Measurements from ENCODE around the gene LSM14B.
"Not testable (repeated sequence)": the region's sequence is repeated elsewhere in the genome, so short reads cannot be mapped to it uniquely, and the experiment has no call there.

LSM14B gene

DNA sequence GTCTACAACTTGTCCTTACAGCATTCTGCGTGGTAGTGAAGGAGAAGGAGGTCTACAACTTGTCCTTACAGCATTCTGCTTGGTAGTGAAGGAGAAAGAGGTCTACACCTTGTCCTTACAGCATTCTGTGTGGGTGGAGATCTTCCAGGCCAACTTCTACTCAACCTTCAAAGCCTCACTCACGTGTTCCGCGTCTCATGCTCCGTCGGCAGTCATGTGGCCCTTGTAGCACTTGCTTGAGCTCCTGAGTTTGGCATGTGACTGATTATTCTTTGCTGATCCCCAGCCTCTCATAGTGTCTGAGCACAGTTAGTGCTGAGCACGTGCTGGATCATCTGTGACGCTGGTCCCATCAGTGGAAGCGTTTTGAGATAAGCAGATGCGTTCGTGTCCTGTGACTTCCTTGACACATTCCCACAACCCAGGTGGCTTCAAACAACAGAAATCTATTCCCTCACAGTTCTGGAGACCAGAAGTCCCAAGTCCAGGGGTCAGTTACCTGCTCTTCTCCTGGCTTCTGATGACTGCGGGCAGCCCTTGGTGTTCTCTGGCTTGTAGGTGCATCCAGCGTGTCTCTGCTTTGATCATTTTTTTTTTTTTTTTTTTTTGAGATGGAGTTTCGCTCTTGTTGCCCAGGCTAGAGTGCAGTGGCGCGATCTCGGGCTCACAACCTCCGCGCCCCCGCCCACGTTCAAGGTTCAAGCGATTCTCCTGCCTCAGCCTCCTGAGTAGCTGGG is 23.9 kb downstream of the LSM14B start:
- DNase-seq (ENCODE audit: low read depth, low spot score): no peak

DNA sequence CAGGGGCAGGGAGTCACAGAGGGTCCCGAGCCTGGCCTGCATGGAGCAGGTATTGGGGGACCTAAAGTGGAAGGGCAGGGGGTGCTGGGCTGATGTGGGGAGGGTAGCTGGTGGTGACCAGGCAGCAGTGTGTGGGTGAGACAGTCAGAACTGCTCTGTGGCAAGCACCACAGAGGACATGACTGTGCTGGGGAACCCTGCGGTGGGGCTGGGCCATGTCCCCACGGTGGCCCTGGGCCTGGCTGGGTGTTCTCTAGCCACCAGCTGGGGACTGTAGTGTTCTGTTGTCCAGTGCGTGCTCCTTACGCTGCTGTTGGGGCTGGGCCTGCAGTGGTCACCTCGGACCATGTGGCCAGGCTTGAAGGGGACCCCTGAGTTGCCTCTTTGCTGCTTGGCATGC is 24.9 kb downstream of the LSM14B start:
- no peak for DNase-seq (ENCODE audit: low read depth, low spot score)

GRCh38 chr20:62147528-62147927 is 25.3 kb downstream of the LSM14B start:
- DNase-seq (ENCODE audit: low read depth, low spot score): no peak

GRCh38 chr20:62148383-62148782 is 26.1 kb downstream of the LSM14B start:
- not testable (repeated sequence) for DNase-seq (ENCODE audit: low read depth, low spot score)

DNA sequence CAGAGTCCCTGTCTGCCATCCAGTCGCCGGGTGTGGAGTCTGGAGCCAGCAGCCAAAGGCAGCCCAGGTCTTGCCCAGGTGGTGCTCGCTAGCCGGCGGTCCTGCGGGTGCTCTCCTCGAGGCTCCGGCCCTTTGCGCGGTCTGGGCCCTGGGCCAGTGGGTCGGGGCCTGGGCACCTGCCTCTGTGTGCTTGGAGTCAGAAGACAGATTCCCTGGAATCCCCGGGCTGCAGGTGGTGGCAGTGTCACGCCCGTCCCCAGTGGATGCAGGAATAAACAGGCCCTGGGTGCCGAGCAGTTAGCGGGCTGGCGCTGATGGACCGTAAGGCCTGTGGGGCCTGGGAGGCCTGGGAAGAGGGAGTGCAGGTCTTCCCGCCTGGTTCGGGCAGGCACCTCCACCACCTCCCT is 26.6 kb downstream of the LSM14B start:
- no peak for DNase-seq (ENCODE audit: low read depth, low spot score)

GRCh38 chr20:62149532-62150309 is 27.4 kb downstream of the LSM14B start:
- no peak for DNase-seq (ENCODE audit: low read depth, low spot score)

DNA sequence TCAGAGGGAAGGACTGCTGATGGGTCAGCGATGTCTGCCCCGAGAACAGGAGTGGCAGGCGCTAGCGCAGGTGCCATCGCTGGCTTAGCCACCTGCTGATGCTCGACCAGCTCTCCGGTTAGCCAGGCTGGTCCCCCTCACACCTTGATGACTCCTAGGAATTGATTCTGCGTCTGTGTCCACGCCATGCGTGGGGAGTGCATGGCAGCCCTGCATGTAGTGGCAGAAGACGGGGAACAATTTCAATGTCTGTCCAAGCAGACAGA is 28.0 kb downstream of the LSM14B start:
- DNase-seq (ENCODE audit: low read depth, low spot score): no peak

GRCh38 chr20:62151225-62151624 is 28.9 kb downstream of the LSM14B start:
- DNase-seq (ENCODE audit: low read depth, low spot score): no peak

DNA sequence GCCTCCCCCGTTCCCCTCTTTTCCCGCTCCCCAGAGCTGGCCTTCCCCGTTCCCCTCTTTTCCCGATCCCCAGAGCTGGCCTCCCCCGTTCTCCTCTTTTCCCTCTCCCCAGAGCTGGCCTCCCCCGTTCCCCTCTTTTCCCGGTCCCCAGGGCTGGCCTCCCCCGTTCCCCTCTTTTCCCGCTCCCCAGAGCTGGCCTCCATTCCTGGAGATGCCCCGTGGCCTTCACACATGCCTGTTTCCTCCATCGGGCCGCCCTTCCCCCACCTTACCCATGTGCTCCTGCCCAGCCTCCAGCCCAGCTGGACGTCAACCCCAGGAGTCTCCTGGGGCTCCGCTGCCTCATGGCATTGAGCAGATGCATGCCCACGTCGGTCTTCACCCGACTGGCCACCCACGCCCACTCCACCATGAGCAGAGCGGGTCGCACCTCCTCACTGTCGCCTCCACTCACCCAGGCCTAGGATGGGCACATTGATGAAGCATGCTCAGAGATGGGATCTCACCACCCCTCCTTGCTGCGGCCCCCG is 29.6 kb downstream of the LSM14B start:
- DNase-seq (ENCODE audit: low read depth, low spot score): no peak

DNA sequence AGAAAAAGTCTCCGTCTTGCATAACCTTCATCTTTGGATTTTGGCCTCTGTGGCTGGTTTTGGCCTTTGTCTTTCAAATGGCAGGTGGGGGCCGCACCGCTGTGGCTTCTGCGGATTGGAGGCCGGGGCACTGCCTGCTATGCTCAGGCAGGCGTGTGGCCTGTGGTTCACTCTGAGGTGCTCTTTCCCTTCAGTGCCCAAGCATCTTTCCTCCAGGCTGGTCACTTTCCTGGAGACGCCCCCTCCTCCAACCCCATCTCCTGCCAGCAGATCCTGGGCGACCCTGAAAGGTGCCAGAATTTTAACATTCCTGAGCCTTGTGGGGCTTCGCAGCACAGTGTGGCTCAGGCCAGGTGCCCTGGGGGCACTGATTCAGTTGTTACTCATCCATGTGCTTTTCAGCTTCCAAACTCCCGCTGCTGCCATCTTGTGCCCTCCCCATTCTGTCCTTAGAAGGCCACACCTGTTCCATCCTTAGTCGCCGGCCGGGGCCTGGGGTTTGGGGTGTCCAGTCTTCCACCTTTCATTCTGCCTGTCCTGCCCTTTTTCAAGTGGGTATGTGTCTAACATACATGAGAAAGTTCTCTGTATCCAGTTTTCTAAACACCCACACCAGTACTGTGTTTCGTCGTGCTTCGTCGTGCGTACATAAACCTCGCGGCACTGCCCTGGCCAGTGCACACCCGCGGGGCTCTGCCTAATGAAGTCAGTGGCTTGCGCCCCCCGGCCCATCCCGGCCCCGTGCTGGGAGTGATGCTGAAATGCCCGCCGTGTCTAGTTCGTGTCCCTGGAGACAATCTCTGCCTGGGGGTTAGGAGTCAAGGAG is 33.4 kb downstream of the LSM14B start:
- no peak for DNase-seq (ENCODE audit: low read depth, low spot score)

DNA sequence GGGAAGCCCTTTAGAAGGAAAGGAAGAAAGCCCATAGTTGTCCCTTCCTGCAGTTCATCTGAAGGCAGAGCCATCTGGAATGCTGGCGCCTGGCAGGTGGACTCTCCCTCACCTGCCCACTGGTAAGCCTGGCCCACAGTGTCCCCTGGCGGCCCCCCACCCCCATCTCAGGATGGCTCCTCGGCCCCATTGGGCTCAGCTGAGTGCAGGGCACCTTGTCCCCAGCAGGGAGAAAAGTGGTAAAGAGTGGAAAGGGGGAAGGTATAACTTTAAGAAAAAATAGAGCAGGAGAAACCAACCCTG is 33.9 kb downstream of the LSM14B start:
- no peak for DNase-seq (ENCODE audit: low read depth, low spot score)

DNA sequence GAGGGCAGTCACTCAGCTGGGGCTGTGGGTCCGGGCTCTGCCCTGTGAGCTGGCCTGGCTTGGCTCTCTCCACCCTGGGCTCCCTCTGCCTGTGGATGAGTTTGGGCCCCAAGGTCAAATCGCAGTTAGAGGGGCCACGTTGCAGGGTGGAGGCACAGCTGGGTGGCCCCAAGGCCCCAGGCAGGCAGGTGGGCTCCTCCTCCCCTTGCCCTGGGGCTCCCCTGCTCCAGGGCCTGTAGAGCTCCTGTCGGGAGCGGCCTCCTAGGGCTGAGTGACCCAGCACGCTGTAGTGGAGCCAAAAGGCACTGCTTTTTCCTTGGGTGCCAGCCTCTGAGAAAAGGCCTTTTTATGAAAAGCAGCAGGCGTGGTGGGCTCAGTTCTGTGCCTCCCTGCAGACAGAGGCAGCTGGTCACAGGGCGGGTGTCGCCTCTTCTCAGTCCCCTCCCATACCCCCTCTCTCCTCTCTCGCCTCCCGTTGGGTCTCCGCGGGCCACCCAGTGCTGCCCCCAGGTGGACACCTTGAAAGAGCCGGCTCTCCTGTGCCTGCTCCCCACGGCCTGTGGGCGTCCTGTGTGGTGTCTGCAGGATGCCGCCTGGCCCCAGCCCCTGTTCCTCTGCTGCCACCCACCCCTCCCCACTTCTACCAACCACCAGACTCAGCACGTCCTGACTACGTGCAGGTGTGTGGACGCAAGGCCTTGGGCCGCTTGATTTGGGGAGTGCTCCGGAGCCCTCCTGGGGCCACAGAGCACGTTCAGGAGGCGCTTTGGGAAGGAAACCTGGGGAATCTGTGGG is 34.5 kb downstream of the LSM14B start:
- DNase-seq (ENCODE audit: low read depth, low spot score): peak; percentile 48

GRCh38 chr20:62157387-62158087 is 35.3 kb downstream of the LSM14B start:
- no peak for DNase-seq (ENCODE audit: low read depth, low spot score)

- DNase-seq (ENCODE audit: low read depth, low spot score): no peak
Observed at GRCh38 chr20:62158088-62158400, 35.8 kb downstream of the LSM14B start.

DNA sequence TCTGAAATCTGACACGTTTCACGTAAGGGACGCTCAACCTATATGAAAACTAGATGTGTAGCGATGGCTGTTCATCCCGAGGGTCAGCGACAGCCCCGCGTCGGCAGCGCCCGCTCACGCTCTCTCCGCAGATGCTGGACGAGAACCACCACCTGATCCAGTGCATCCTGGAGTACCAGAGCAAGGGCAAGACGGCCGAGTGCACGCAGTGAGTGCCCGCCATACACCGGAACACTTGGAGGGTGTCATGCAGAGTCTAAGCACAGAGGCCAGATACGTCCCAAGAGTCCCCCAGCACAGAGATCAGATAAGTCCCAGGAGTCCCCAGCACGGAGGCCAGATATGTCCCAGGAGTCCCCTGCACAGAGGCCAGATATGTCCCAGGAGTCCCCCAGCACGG is 36.3 kb downstream of the LSM14B start:
- no peak for DNase-seq (ENCODE audit: low read depth, low spot score)

GRCh38 chr20:62159052-62159451 is 36.8 kb downstream of the LSM14B start:
- DNase-seq (ENCODE audit: low read depth, low spot score): no peak

- DNase-seq (ENCODE audit: low read depth, low spot score): no peak
Observed at GRCh38 chr20:62159839-62160238, 37.6 kb downstream of the LSM14B start.

DNA sequence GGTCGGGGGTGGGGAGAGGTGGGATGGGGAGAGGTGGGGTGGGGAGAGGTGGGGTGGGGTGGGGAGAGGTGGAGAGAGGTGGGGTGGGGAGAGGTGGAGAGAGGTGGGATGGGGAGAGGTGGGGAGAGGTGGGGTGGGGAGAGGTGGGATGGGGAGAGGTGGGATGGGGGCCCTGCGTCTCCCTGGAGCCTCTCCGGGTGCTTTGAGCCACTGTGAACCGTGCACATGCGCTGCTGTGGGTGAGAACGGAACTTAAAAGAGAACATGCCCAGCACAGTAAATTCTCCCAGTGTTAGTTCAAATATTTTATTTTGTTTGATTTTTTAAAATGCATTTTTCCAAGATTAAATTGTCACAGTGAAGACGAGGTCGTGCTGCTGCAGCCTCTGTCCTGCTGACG is 38.0 kb downstream of the LSM14B start:
- no peak for DNase-seq (ENCODE audit: low read depth, low spot score)

- DNase-seq (ENCODE audit: low read depth, low spot score): no peak
Observed at GRCh38 chr20:62160876-62161275, 38.6 kb downstream of the LSM14B start.

DNA sequence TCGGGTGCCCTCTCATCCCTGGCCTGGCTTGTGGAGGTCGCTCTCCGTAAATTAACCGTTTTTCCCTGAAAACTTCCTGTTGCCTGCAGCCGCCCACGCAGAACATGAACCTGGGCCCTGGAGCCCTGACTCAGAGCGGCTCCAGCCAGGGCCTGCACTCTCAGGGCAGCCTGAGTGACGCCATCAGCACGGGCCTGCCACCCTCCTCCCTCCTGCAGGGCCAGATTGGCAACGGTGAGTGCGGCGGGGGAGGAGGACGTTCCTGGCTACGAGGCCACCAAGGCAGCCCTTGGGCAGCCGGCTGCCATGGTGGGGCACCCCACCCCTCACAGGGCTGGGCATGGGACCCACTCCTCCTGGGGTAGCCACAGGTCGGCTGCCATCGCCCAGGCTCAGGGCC is 39.1 kb downstream of the LSM14B start:
- no peak for DNase-seq (ENCODE audit: low read depth, low spot score)

DNA sequence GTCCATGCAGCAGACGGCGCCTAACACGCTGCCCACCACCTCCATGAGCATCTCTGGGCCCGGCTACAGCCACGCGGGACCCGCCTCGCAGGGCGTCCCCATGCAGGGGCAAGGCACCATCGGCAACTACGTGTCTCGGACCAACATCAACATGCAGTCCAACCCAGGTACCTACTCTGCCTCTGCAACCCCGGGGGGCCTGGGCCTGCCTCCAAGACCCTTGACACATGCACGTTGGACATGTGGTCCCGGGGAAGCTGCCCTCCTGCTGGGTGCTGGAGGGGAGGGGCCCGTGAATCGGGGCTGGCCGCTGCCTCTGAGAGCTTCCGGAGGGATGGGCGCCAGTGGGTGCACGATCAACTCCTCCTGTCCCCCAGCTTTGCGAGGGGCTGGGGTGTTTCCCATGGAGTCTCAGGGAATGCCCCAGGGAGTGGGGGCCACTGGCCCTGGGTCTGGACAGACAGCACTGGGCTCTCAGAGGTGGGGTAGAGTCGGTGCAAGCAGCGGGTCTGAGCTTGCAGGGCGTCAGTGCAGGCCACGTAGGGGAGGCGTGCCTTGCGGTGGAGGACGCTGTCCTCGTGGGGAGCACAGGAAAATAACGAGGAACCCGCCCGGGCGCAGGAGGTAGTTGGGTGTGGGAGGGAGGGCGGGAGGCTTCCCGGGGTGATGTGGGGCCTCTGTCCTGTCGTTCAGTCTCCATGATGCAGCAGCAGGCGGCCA is 40.6 kb downstream of the LSM14B start:
- no peak for DNase-seq (ENCODE audit: low read depth, low spot score)
